HCT116 (cell line): ENCODE measurements around the gene GTF2F1.

Experiments used
- CEBPB ChIP-seq: IDR thresholded peaks from 2 replicates; pipeline ENCODE4 v1.6.1; 2012; ENCODE audit warnings: low read depth
- CTCF ChIP-seq, 3 experiments: fragments of 200-600 bp in 1 of 3; sonication (generic) in 1 of 3; IDR thresholded peaks in 2 of 3; conservative IDR thresholded peaks in 1 of 3; 2 replicates each; pipeline ENCODE4 v1.5.1; 2012 to 2017; ENCODE audit warnings: low read depth in 2 of 3, low read length in 2 of 3, antibody characterized with exemption in 1 of 3, borderline replicate concordance in 1 of 3, control low read depth in 1 of 3, mild to moderate bottlenecking in 1 of 3, mixed read lengths in 1 of 3, mixed run types in 1 of 3, moderate library complexity in 1 of 3; ENCODE audit not compliant: insufficient read depth in 1 of 3
- EZH2phosphoT487 ChIP-seq: fragments of 200-600 bp; IDR thresholded peaks from 2 replicates; pipeline ENCODE4 v1.6.1; 2018; ENCODE audit warnings: antibody characterized with exemption, borderline replicate concordance
- POLR2A ChIP-seq: IDR thresholded peaks from 2 replicates; pipeline ENCODE4 v1.7.0; 2011; ENCODE audit warnings: borderline replicate concordance; ENCODE audit not compliant: insufficient read depth, insufficient read length; ENCODE audit errors: extremely low read depth
- RAD21 ChIP-seq: IDR thresholded peaks from 2 replicates; pipeline ENCODE4 v1.6.1; 2012; ENCODE audit warnings: low read depth, mild to moderate bottlenecking
- SIN3A ChIP-seq: IDR thresholded peaks from 2 replicates; pipeline ENCODE4 v1.6.1; 2012; ENCODE audit warnings: low read depth
- SP1 ChIP-seq: IDR thresholded peaks from 2 replicates; pipeline ENCODE4 v1.6.1; 2012; ENCODE audit warnings: low read depth
- ZNF274 ChIP-seq: fragments of 200-500 bp; sonication (Bioruptor generic); IDR thresholded peaks from 2 replicates; pipeline ENCODE4 v1.6.1; 2014; ENCODE audit warnings: mild to moderate bottlenecking, low read depth, low read length, inconsistent platforms

DNA sequence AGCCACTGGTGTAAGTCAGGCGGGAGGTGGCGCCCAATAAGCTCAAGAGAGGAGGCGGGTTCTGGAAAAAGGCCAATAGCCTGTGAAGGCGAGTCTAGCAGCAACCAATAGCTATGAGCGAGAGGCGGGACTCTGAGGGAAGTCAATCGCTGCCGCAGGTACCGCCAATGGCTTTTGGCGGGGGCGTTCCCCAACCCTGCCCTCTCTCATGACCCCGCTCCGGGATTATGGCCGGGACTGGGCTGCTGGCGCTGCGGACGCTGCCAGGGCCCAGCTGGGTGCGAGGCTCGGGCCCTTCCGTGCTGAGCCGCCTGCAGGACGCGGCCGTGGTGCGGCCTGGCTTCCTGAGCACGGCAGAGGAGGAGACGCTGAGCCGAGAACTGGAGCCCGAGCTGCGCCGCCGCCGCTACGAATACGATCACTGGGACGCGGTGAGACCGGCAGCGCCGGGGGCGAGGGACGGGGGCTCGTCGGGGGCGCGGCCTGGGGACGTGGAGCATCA, 20.3 kb downstream of the GTF2F1 start, which contains the start of gene ALKBH7:
- TF ChIP-seq EZH2phosphoT487, result no peak
- TF ChIP-seq CTCF (IDR thresholded peaks at IDR 0.05 in 2 of 3, conservative IDR thresholded peaks at IDR 0.05 in 1 of 3; ENCODE audit: borderline replicate concordance in 1 of 3, insufficient read depth in 1 of 3, low read depth in 2 of 3, low read length in 2 of 3), result no peak
- peak; percentile 9 for TF ChIP-seq POLR2A
- TF ChIP-seq SIN3A, result no peak
- TF ChIP-seq RAD21, result no peak
- TF ChIP-seq ZNF274, result no peak
- peak; percentile 100 for TF ChIP-seq SP1
- no peak for TF ChIP-seq CEBPB
